ENCODE measurements around the gene ADPRM.

DNA sequence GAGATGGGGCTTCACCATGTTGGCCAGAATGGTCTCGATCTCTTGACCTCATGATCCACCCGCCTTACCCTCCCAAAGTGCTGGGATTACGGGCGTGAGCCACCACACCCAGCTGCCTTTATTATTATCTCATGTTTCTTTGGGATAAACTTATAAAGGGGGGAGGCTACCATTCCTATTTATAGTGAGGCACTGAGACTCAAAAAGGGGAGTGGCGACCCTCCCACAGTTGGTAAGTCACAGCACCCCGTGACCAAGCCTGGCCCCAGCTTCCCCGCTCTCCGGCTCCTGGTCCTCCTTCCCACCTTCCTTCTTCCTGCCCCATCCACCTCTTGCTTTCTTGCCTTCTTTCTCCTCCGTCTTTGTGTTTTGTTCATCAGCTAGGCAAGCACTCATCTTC is 45.5 kb upstream of the ADPRM start:
- TF ChIP-seq, protein P1, sequence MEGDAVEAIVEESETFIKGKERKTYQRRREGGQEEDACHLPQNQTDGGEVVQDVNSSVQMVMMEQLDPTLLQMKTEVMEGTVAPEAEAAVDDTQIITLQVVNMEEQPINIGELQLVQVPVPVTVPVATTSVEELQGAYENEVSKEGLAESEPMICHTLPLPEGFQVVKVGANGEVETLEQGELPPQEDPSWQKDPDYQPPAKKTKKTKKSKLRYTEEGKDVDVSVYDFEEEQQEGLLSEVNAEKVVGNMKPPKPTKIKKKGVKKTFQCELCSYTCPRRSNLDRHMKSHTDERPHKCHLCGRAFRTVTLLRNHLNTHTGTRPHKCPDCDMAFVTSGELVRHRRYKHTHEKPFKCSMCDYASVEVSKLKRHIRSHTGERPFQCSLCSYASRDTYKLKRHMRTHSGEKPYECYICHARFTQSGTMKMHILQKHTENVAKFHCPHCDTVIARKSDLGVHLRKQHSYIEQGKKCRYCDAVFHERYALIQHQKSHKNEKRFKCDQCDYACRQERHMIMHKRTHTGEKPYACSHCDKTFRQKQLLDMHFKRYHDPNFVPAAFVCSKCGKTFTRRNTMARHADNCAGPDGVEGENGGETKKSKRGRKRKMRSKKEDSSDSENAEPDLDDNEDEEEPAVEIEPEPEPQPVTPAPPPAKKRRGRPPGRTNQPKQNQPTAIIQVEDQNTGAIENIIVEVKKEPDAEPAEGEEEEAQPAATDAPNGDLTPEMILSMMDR (conservative IDR thresholded peaks at IDR 0.05) = no peak
- no peak for TF ChIP-seq ZFX (IDR thresholded peaks at IDR 0.05)

Measured in C4-2B (cell line).